NOMO-1 treated with DMSO at 0.1 percent for 48 hours (cell line): ENCODE results near the gene ATG13.

Experiments
- DNase-seq: peaks from one replicate; lab custom pipeline; 2025; ENCODE audit not compliant: unreplicated experiment; lab: John Stamatoyannopoulos, UW

Gene ATG13

GRCh38 chr11:46604796-46605195, 12.6 kb upstream of the ATG13 start:
- no peak for DNase-seq

DNA sequence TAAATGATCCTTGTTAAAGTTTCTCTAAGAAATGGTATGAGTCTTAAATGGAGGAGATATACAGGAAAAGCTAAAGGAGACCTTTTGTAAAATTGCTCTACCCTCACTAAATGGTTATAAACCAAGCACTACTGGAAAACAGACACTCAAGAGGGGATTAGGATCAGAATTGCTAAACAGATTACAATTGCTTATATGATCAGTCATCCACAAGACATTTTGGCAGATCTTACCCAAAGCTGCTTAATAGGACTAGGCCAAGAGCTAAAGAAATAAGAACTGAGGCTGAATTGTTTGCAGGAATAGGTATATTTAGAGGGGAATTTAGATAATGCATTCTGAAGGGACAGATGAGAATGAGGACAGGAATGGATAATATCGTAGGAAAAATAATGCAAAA, 9.8 kb upstream of the ATG13 start:
- no peak for DNase-seq

DNA sequence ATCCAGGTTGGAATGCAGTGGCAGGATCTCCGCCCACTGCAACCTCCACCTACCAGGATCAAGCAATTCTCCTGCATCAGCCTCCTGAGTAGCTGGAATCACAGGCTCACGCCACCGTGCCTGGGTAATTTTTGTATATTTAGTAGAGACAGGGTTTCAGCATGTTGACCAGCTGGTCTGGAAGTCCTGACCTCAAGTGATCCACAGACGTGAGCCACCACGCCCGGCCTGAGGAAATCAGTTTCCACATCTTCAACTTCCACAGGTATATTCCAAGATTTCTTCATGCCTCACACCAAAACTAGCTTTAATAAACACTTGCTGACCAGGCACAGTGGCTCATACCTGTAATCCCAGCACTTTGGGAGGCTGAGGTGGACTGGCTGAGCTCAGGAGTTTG, 8.0 kb upstream of the ATG13 start:
- no peak for DNase-seq

- DNase-seq = no peak
These were observed 5.6 kb upstream of the ATG13 start for GRCh38 chr11:46611526-46612304.

- no peak for DNase-seq
These were observed 5.0 kb upstream of the ATG13 start for GRCh38 chr11:46612326-46612725.

DNA sequence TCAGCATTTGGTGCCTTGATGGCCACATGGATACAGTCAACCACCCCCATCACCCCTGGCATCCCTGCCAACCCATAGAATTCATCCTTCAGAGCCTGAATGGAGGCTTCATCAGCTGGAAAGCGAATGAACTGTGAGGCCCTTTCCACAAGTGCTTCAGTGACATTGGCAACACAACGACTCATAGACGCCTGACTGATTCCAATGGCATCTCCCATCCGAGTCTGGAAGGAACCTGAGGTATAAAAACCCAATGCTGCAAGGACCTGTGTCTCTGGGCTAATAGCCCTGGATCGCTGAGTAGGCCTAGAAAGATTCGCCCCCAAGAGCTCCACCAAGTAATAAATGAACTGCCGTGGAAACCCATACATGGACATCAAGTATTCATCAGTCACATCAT, 1.6 kb upstream of the ATG13 start:
- DNase-seq = no peak

- peak; percentile 22 for DNase-seq
These were observed 711 bp upstream of the ATG13 start for GRCh38 chr11:46616551-46617133.

- no peak for DNase-seq
These were observed 590 bp downstream of the ATG13 start for GRCh38 chr11:46617972-46618314.

GRCh38 chr11:46618837-46619236, 1.5 kb downstream of the ATG13 start:
- DNase-seq = no peak

- no peak for DNase-seq
These were observed 8.1 kb downstream of the ATG13 start for GRCh38 chr11:46625406-46625805.

DNA sequence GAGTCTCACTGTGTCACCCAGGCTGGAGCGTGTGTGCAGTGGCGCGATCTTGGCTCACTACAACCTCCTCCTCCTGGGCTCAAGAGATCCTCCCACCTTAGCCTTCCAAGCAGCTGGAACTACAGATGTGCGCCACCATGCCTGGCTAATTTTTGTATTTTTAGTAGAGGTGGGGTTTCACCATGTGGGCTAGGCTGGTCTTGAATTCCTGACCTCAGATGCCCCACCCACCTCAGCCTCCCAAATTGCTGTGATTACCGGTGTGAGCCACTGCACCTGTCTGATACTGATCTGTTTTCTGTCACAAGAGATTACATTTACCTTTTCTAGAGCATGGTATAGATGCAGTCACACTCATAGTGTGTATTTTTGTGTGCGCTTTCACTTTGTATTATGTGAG, 11.6 kb downstream of the ATG13 start:
- DNase-seq = no peak

GRCh38 chr11:46630237-46630636, 12.9 kb downstream of the ATG13 start:
- DNase-seq = no peak

- DNase-seq = no peak
These were observed 14.3 kb downstream of the ATG13 start for GRCh38 chr11:46631676-46632075.

DNA sequence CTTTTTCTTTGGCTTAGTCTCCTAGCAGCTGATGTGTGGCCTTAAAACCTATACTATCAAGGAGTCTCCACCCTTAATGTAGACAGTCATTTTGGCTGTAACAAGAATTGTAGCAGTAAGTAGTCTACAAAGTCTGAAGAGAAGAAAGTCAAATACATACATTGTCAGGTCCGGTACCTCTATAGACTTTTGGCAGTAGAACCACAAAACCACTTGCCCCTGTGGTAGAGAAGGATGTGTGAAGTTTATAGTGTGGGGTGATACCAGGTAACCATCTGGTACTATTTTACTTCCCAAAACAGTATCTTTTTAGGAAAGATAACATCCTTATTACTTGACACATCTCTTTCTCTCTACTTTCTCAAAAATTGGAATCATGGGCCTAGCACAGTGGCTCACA, 15.1 kb downstream of the ATG13 start:
- DNase-seq = no peak

DNA sequence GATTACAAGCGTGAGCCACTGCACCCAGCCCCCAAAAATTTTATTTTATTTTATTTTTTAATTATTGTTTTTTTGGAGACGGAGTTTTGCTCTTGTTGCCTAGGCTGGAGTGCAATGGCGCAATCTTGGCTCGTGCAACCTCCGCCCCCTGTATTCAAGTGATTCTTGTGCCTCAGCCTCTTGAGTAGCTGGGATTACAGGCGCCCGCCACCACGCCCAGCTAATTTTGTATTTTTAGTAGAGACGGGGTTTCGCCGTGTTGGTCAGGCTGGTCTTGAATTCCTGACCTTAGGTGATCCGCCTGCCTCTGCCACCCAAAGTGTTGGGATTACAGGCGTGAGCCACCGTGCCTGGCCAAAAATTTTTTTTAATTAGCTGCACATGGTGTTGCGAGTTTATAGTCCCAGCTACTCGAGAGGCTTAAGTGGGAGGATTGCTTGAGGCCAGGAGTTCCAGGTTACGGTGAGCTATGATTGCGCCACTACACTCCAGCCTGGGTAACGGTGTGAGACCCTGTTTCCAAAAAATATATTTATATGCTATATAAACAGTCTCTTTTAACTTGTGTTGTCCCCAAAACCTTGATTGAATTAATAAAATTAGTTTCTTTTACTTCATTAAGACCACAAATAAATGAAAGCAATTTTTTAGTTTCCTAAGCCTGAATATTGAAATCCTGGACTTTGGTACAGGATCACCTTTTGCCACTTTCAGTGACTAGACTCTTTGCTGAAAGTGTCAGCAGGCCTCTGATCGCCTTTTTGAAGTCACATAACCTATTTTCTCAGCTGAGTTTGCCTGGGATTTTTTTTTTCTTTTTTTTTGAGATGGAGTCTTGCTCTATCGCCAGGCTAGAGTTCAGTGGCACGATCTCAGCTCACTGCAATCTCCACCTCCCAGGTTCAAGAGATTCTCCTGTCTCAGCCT, 16.2 kb downstream of the ATG13 start:
- no peak for DNase-seq

DNA sequence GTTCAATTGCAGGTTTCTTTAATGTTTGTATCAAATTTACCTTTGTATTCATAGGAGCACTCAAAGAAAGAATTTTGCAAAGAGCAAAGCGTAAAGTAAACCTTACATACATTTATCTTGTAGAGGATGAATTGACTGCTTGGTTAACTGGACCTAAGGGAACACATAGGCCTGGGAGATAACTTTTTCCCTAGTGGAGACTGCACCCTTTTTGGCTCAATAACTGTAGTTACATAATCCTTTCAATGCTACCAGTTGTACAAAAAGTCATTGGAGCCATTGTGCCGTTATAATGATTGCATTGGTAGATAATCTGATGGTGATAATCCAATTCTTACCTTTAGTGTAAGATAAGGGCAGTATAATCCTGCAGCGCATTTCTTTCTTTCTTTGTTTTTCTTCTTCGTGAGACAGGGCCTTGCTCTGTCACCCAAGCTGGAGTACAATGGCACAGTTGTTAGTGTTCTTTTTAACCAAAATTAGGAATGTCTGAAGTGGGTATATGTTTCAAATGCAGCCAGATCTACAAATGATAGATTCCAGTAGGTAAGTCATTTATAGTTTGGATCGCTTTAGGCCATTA, 18.3 kb downstream of the ATG13 start:
- no peak for DNase-seq

DNA sequence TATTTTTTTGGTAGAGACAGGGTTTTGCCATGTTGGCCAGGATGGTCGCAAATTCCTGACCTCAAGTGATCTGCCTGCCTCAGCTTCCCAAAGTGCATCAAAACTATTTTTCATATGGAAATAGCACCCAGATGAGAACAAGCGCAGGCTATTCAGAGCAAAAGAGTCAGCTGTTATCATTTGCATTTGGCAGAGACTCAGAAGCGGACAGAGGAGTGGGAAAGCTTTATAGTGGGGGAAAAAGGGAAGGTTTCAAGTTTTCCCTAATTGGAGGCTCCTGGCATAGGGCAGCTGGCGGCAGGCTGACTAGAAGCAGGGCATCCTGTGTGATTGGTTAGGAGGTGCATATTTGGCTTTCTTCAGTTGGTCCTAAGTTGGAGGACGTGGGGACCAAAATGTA, 20.2 kb downstream of the ATG13 start:
- DNase-seq = no peak

DNA sequence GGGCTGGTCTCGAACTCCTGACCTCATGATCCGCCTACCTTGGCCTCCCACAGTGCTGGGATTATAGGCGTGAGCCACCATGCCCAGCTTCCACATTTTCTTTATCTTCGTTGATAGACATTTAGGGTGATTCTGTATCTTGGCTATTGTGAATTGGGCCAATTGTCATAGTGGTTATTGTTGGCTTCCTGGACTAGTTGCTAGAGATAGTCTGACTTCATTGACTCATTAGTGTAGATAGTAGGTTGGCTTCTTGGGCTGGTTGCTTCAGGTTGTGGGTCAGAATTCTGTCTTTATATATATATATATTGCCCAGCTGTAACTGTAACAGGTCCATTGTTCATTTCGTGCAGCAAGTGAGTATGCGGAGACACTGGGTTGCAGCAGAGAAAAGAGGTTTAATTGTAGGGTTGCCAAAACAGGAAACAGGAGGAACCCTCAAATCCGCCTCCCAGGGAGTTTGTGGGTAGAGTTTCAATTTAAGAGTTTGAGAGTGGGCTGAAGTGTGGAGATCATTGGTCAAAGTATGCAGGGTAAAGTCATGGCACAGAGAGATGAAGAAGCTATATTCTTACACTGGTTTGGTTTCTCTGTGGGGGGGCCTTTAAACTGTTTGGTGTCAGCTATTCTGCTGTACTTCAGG, 22.0 kb downstream of the ATG13 start:
- no peak for DNase-seq

- DNase-seq = no peak
These were observed 22.9 kb downstream of the ATG13 start for GRCh38 chr11:46640036-46640788.

DNA sequence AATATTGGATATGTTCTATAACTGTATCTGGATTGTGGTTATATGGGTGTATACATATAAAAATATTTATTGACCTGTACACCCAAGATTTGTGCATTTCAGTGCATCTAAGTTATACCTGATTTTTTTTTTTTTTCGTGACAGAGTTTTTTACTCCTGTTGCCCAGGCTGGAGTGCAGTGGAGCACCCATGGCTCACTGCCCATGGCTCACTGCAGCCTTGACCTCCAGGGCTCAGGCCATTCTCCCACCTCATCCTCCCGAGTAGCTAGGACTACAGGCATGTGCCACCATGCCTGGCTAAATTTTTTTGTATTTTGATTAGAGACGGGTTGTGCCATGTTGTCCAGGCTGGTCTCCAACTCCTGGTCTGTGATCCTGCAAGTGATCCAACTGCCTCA, 24.3 kb downstream of the ATG13 start:
- DNase-seq = no peak
